OCI-LY3 (cell line): Measurements from ENCODE around the gene TMEM200B.

Experiments used
- EZH2phosphoT487 ChIP-seq: fragments of 200-600 bp; shearing (Covaris generic); IDR thresholded peaks from 2 replicates; pipeline ENCODE4 v1.6.1; 2018; ENCODE audit warnings: antibody characterized with exemption, mixed run types, low read depth
- TF ChIP-seq, protein P1 (sequence below): fragments of 200-600, 300-600 bp; sonication (generic); IDR thresholded peaks from 2 replicates; pipeline ENCODE4 v1.5.1; 2014; ENCODE audit warnings: antibody characterized with exemption, low read length, low read depth

DNA sequence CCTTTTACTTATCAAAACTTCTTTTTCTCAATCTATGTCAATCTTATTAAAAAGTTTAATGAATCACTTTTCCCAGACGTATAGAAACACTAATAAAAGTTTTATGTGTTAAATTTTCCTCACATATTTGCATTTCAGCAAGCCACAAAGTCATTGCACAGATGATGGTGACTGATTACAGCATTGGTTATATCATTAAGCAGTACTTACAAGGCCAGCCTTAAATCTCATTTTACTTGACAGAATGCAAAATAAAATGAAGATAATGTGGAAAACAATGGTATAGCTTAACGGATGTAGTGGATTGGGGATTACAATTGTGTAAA is 39.5 kb downstream of the TMEM200B start:
- TF ChIP-seq, protein P1, sequence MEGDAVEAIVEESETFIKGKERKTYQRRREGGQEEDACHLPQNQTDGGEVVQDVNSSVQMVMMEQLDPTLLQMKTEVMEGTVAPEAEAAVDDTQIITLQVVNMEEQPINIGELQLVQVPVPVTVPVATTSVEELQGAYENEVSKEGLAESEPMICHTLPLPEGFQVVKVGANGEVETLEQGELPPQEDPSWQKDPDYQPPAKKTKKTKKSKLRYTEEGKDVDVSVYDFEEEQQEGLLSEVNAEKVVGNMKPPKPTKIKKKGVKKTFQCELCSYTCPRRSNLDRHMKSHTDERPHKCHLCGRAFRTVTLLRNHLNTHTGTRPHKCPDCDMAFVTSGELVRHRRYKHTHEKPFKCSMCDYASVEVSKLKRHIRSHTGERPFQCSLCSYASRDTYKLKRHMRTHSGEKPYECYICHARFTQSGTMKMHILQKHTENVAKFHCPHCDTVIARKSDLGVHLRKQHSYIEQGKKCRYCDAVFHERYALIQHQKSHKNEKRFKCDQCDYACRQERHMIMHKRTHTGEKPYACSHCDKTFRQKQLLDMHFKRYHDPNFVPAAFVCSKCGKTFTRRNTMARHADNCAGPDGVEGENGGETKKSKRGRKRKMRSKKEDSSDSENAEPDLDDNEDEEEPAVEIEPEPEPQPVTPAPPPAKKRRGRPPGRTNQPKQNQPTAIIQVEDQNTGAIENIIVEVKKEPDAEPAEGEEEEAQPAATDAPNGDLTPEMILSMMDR: no peak
- TF ChIP-seq EZH2phosphoT487: no peak
